Stimulated activated CD8-positive, alpha-beta memory T cell treated with anti-CD3 and anti-CD28 coated beads, Interleukin-15, amount 100 ng/mL, for 48 hours (primary cell): Measurements from ENCODE around the gene SCNN1G.
"Not testable (repeated sequence)": the region's sequence is repeated elsewhere in the genome, so short reads cannot be mapped to it uniquely, and the experiment has no call there.

Experiments used
- DNase-seq, 2 donors: peaks; one replicate each; pipeline ENCODE4 v3.0.0-alpha.2; 2020; ENCODE audit warnings: low read depth in 2 of 2

SCNN1G gene

GRCh38 chr16:23249830-23250229 lies 67.3 kb downstream of the SCNN1G start:
- no peak for DNase-seq

- no peak for DNase-seq
Observed at GRCh38 chr16:23252310-23252709, 69.8 kb downstream of the SCNN1G start.

- DNase-seq, result not testable (repeated sequence)
Observed at GRCh38 chr16:23253650-23254049, 71.1 kb downstream of the SCNN1G start.

GRCh38 chr16:23254338-23254737 lies 71.8 kb downstream of the SCNN1G start:
- no peak for DNase-seq

GRCh38 chr16:23255000-23255399 lies 72.5 kb downstream of the SCNN1G start:
- DNase-seq, result no peak

GRCh38 chr16:23256440-23256839 lies 73.9 kb downstream of the SCNN1G start:
- no peak for DNase-seq

GRCh38 chr16:23257682-23258081 lies 75.1 kb downstream of the SCNN1G start:
- no peak for DNase-seq

GRCh38 chr16:23258919-23259237 lies 76.3 kb downstream of the SCNN1G start:
- DNase-seq, result no peak
